Upper lobe of left lung (tissue), 6 donors: Measurements from ENCODE around the gene QPCT. TPM values are rescaled to one million over a fixed set of nuclear protein-coding genes. Genes with fewer than 3 reads are reported as not detected.
A peak's percentile ranks its signal among the peaks of the same experiment; 100 is the strongest.

Experiments
- ATAC-seq, 2 donors: fragments of 200-7000 bp; cut with Tn5 transposase; one replicate each; pipeline ENCODE4 v1.9.1; 2022; ENCODE audit warnings: mild to moderate bottlenecking in 2 of 2, moderate library complexity in 2 of 2; ENCODE audit not compliant: low FRiP score in 2 of 2
- DNase-seq, 2 donors: peaks; one replicate each; pipeline ENCODE4 v3.0.0-alpha.2; 2019 to 2020
- H3K27ac ChIP-seq, 4 donors: fragments of 200-600 bp; sonication (generic); one replicate each; pipeline ENCODE4 v1.5.1; 2016 to 2019
- H3K27me3 ChIP-seq, 4 donors: fragments of 200-600 bp; sonication (generic); one replicate each; pipeline ENCODE4 v1.5.1; 2017 to 2019
- H3K36me3 ChIP-seq, 4 donors: fragments of 200-600 bp; sonication (generic); one replicate each; pipeline ENCODE4 v1.5.1; 2016 to 2019
- H3K4me1 ChIP-seq, 4 donors: fragments of 200-600 bp; sonication (generic); one replicate each; pipeline ENCODE4 v1.5.1; 2018 to 2019
- H3K4me3 ChIP-seq, 4 donors: fragments of 200-600 bp; sonication (generic); one replicate each; pipeline ENCODE4 v1.5.1; 2017 to 2019; ENCODE audit warnings: mild to moderate bottlenecking in 2 of 4, moderate library complexity in 1 of 4
- H3K9me3 ChIP-seq, 4 donors: fragments of 200-600 bp; sonication (generic); one replicate each; pipeline ENCODE4 v1.5.1; 2018 to 2019
- EP300 ChIP-seq, 4 donors: sonication (generic); formaldehyde crosslinking; IDR thresholded peaks; one replicate each; pipeline ENCODE4 v1.5.1; 2017; ENCODE audit warnings: antibody characterized with exemption in 4 of 4, control low read depth in 2 of 4
- POLR2A ChIP-seq, 4 donors: fragments of 450-650 bp; IDR thresholded peaks; one replicate each; pipeline ENCODE4 v1.5.1; 2016 to 2017; ENCODE audit warnings: antibody characterized with exemption in 4 of 4, mild to moderate bottlenecking in 2 of 4
- POLR2AphosphoS5 ChIP-seq, 2 donors: sonication (generic); formaldehyde crosslinking; IDR thresholded peaks; one replicate each; pipeline ENCODE4 v1.5.1; 2017; ENCODE audit warnings: antibody characterized with exemption in 2 of 2
- WGBS, 2 donors: methylation state at CpG; one replicate each; pipeline ENCODE4 v1.1.5; 2017 to 2018; 5-methylcytosine and 5-hydroxymethylcytosine counted together
- total RNA-seq, 6 donors: library from RNA; depleted of rRNA in 4 of 6; stranded (reverse); fragments of >200 nt in 4 of 6; gene quantifications; one replicate each; pipeline versions ENCODE4 v1.1.0 to v1.2.1, GENCODE V29; 2016 to 2021
- TF ChIP-seq, protein P1 (sequence below), 6 experiments: fragments of 450-650 bp in 4 of 6; fragments of 200-600 bp in 2 of 6; sonication (generic) in 2 of 6; IDR thresholded peaks; one replicate each; pipeline ENCODE4 v1.5.1; 2016 to 2019; ENCODE audit warnings: antibody characterized with exemption in 6 of 6
- donor health status: DM: no; HTN: no; CAD: no; lungs with moderate emphysema.
- donor health status: DM: no; HTN: yes; CAD: no; lungs with severe emphysema.

Gene QPCT
- total RNA-seq, 6 donors from 2014 or later, result 2.0 to 12.5 (median 6.0) TPM; not detected in 1

DNA sequence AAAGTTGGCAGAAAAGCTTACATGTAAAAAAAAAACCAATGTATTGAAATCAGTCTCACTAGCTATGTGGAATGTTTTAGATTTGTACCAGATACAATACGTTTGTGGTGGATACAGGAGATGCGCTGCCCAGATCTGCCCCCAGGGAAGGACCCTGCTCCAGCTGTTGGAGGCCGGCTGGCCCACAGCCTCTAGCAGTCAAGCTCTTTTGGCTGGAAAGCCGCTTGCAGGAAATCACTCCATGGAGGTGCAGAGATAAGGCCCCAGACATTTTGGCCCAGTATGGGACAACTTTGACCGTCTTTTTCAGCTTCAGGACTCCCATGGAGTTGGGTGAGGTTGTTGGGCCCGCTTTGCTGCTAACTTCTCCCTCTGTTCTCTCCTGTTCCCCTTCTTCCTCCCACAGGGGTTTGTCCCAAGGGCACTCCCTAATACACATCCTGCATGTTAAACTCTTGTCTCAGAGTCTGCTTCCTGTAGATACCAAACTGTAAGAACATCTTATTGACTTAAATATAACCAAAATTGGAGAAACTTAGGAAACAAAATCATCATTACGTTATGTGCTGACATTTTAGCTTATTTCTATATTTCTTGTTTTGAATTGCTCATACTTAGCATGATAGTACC, 1.7 kb upstream of the QPCT start:
- DNase-seq (no peak), ATAC-seq (no peak)
- no peak overlapping the region for H3K4me3 ChIP-seq
- no peaks in the 10 kb centered on the region for H3K36me3 ChIP-seq
- H3K9me3 ChIP-seq, result no peaks in the 10 kb centered on the region
- TF ChIP-seq, protein P1, sequence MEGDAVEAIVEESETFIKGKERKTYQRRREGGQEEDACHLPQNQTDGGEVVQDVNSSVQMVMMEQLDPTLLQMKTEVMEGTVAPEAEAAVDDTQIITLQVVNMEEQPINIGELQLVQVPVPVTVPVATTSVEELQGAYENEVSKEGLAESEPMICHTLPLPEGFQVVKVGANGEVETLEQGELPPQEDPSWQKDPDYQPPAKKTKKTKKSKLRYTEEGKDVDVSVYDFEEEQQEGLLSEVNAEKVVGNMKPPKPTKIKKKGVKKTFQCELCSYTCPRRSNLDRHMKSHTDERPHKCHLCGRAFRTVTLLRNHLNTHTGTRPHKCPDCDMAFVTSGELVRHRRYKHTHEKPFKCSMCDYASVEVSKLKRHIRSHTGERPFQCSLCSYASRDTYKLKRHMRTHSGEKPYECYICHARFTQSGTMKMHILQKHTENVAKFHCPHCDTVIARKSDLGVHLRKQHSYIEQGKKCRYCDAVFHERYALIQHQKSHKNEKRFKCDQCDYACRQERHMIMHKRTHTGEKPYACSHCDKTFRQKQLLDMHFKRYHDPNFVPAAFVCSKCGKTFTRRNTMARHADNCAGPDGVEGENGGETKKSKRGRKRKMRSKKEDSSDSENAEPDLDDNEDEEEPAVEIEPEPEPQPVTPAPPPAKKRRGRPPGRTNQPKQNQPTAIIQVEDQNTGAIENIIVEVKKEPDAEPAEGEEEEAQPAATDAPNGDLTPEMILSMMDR (IDR thresholded peaks at IDR 0.05), result no peak
- TF ChIP-seq POLR2A (IDR thresholded peaks at IDR 0.05) (no peak), EP300 (IDR thresholded peaks at IDR 0.05) (no peak), POLR2AphosphoS5 (IDR thresholded peaks at IDR 0.05) (no peak)
- H3K27me3 ChIP-seq, result no peaks in the 10 kb centered on the region
- 81 to 87% methylated on average over 7 of the region's 7 CpGs for WGBS, 2 donors
- peaks cover 9 to 18% (median 15%) of the 10 kb centered on the region in 4 donors for H3K4me1 ChIP-seq
- no peak overlapping the region for H3K27ac ChIP-seq

DNA sequence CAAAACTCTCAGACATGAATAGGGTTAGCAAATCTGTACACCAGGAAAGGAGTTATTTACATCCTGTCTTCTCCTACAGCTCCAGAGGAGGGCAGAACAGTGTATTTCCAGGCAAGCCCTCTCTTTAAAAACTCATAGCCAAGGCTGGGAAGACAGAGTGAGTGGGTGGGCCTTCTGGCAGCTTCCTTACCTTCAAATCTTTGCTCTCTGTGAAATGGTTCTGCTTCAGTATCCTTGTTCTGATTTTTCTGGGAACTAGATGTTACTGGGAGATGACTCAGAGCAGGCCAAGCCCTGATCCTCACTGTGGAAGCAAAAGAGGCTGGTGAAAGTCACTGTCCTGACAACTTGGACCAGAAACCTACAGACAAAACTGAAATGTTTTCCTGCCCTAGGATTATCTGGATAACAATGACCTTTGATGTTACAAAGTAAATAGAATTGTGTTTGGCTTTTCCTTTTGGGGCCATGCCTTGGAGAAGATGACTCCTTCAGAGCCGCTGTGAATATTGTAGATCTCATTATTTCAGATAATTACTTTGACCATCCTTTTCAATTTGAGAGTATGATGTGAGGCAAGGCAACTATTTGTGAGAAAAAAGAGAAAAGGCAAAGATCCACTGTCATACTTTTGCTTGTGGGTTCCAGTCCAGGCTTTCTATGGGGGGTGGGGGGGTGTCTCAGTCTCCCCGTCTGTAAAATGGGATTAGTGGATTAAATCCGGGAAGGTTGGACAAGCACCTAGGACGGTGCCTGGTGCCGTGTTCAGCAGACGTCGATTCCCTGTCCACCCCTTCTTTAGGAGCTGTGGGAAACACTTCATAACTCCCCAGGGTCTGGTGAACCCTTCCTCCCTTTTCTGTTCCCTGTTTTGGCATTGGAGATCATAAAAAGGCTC, 644 bp upstream of the QPCT start:
- TF ChIP-seq POLR2AphosphoS5 (IDR thresholded peaks at IDR 0.05) (no peak), EP300 (IDR thresholded peaks at IDR 0.05) (no peak)
- TF ChIP-seq, protein P1 (IDR thresholded peaks at IDR 0.05), result peak in 1 of 6 experiments; percentile 15
- ATAC-seq, result peak in 1 of 2 donors; percentile 56
- WGBS, 2 donors, result 80 to 85% methylated on average over 7 of the region's 7 CpGs
- H3K4me3 ChIP-seq, result peak overlapping the region in 3 of 4 donors; percentile 47 to 77 (median 75)
- peak overlapping the region; percentile 58 to 84 (median 79) for H3K27ac ChIP-seq
- H3K9me3 ChIP-seq, result no peaks in the 10 kb centered on the region
- DNase-seq, result no peak
- H3K27me3 ChIP-seq, result no peaks in the 10 kb centered on the region
- no peaks in the 10 kb centered on the region for H3K36me3 ChIP-seq
- H3K4me1 ChIP-seq, result peaks cover 9 to 18% (median 15%) of the 10 kb centered on the region in 4 donors

DNA sequence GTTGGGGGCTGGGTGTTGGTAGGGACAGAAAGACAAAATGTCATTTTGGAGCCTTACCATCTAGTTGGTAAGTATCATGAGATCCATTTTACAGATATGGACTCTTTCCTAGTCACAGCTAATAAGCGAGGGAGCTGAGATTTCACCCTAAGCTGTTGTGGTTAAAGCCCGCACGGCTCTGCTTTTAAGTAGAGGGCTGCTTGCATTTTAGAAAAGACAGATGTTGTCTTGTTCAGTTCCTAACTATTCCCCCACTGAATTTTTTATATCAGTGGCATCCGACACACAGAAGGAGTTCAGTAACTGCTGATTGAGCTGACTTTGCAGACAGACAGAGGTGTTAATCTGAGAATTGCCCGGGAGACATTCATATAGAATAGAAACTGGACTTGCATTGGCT, 3.7 kb downstream of the QPCT start:
- 81 to 88% methylated on average over 5 of the region's 5 CpGs for WGBS, 2 donors
- DNase-seq (no peak), ATAC-seq (no peak)
- H3K27ac ChIP-seq, result no peak overlapping the region
- H3K4me3 ChIP-seq, result no peak overlapping the region
- H3K36me3 ChIP-seq, result no peaks in the 10 kb centered on the region
- no peaks in the 10 kb centered on the region for H3K27me3 ChIP-seq
- H3K4me1 ChIP-seq, result peaks cover 9 to 24% (median 18%) of the 10 kb centered on the region in 4 donors
- no peaks in the 10 kb centered on the region for H3K9me3 ChIP-seq
- no peak for TF ChIP-seq POLR2A (IDR thresholded peaks at IDR 0.05)
- TF ChIP-seq, protein P1 (IDR thresholded peaks at IDR 0.05), result no peak
- no peak for TF ChIP-seq EP300 (IDR thresholded peaks at IDR 0.05)
- no peak for TF ChIP-seq POLR2AphosphoS5 (IDR thresholded peaks at IDR 0.05)

DNA sequence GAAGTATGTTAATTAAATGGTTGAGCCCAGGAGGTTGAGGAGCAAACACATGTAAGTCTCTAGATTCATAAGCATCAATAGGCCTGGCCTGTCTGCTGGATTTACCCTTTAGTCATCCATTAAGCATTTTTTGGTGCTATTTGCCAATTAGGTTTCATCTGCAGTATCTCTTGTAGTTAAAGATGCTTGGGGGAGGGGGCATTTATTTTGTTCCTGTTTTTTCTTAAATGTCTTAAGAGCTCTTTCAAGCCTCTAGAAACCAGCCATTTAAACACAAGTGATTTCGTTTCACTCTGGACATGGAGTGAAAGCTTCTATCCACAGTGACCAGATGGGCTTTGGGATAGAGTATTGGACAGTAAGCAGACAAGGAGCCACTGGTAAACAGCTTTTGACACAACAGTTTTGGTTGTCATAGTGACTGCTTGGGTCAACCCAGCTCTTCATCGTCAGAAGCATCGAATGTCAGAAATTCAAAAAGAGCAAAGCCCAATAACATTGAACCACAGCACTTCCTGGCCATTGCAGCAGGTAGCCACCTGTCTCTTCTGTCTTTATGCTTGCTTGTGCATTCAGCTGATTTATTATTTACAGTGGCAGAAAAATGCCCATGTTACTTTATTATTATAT, 4.9 kb downstream of the QPCT start:
- no peak for TF ChIP-seq POLR2A (IDR thresholded peaks at IDR 0.05)
- TF ChIP-seq POLR2AphosphoS5 (IDR thresholded peaks at IDR 0.05), result no peak
- TF ChIP-seq EP300 (IDR thresholded peaks at IDR 0.05), result no peak
- TF ChIP-seq, protein P1 (IDR thresholded peaks at IDR 0.05), result no peak
- Histone ChIP-seq H3K27ac (no peak overlapping the region), H3K27me3 (no peaks in the 10 kb centered on the region), H3K4me1 (peaks cover under 1 to 17% (median 11%) of the 10 kb centered on the region in 4 donors), H3K9me3 (no peaks in the 10 kb centered on the region), H3K36me3 (no peaks in the 10 kb centered on the region), H3K4me3 (no peak overlapping the region)
- ATAC-seq (no peak), DNase-seq (no peak)
- WGBS, 2 donors, result 55 to 62% methylated on average over 3 of the region's 3 CpGs
